Calu3 (cell line): ENCODE data around the gene SLC25A21. TPM values are rescaled to one million over a fixed set of nuclear protein-coding genes. Genes with fewer than 3 reads are reported as not detected.
A peak's percentile ranks its signal among the peaks of the same experiment; 100 is the strongest.

Source experiments
- Bru-seq: library from RNA; stranded (reverse); fragments of 400-500 nt; gene quantifications from one replicate; lab custom pipeline; 2021; lab: Mats Ljungman, UMichigan
- BruChase-seq, 2 experiments: library from RNA; stranded (reverse); fragments of 400-500 nt; gene quantifications; one replicate each; lab custom pipeline; 2021; lab: Mats Ljungman, UMichigan
- BruUV-seq: library from RNA; stranded (reverse); fragments of 400-500 nt; replicated peaks from 2 replicates; lab custom pipeline; 2021; lab: Mats Ljungman, UMichigan
- CTCF ChIA-PET: fragments of 300-600 bp; sonication (Branson Sonifier 250); formaldehyde crosslinking; loops from one replicate; lab custom pipeline; 2022; ENCODE audit warnings: antibody characterized with exemption; lab: Charles Lee
- DNase-seq: peaks from one replicate; pipeline ENCODE4 v3.0.0; 2022
- H3K27ac Mint-ChIP-seq: one replicate; pipeline ENCODE4 v1.8.0; 2022; ENCODE audit warnings: mixed read lengths; ENCODE audit not compliant: unreplicated experiment
- H3K27me3 Mint-ChIP-seq: one replicate; pipeline ENCODE4 v1.8.0; 2022; ENCODE audit warnings: mixed read lengths; ENCODE audit not compliant: unreplicated experiment
- H3K36me3 Mint-ChIP-seq: one replicate; pipeline ENCODE4 v1.8.0; 2022; ENCODE audit warnings: mild to moderate bottlenecking, moderate library complexity, mixed read lengths; ENCODE audit not compliant: insufficient read depth, unreplicated experiment
- H3K4me1 Mint-ChIP-seq: one replicate; pipeline ENCODE4 v1.8.0; 2022; ENCODE audit warnings: mild to moderate bottlenecking, low read depth, mixed read lengths; ENCODE audit not compliant: unreplicated experiment
- H3K4me3 Mint-ChIP-seq: one replicate; pipeline ENCODE4 v1.8.0; 2022; ENCODE audit warnings: mild to moderate bottlenecking, low read depth, moderate library complexity, mixed read lengths; ENCODE audit not compliant: unreplicated experiment
- H3K9me3 Mint-ChIP-seq: one replicate; pipeline ENCODE4 v1.8.0; 2022; ENCODE audit warnings: low read depth, mixed read lengths; ENCODE audit not compliant: unreplicated experiment
- CTCF ChIP-seq: fragments of 200-600 bp; IDR thresholded peaks from one replicate; pipeline ENCODE4 v1.8.0; 2022; ENCODE audit warnings: antibody characterized with exemption; ENCODE audit not compliant: unreplicated experiment
- intact Hi-C: fragments of 100-400 bp; cut with micrococcal nuclease; formaldehyde crosslinking; loops from one replicate; pipeline ENCODE4 v1.10.0; 2022; ENCODE audit not compliant: unreplicated experiment
- long read RNA-seq: library from polyadenylated mRNA; stranded (forward); transcript quantifications from one replicate; pipeline ENCODE4 v2.0.0, GENCODE V29; 2022
- total RNA-seq: library from RNA; stranded (reverse); gene quantifications from 2 replicates; pipeline ENCODE4 v1.2.3, GENCODE V29; 2022

Gene SLC25A21
- total RNA-seq (1.2 and 1.4 TPM in 2 replicates), Bru-seq, nascent RNA (percentile 39 among the genes with signal in this experiment), BruChase-seq, experiment 1, labeled RNA remaining after a 6-hour chase (percentile 37 among the genes with signal in this experiment), BruChase-seq, experiment 2, labeled RNA remaining after a 2-hour chase (percentile 41 among the genes with signal in this experiment)
- long read RNA-seq: 0 reads

GRCh38 chr14:37172024-37172869 is at the start of gene SLC25A21:
SLC25A21 (minus strand) TSS chr14:37172606.
- H3K36me3 Mint-ChIP-seq: peaks cover 11% of the 10 kb centered on the region
- no peaks in the 10 kb centered on the region for H3K27me3 Mint-ChIP-seq
- BruUV-seq: TSS peak; percentile 77
- DNase-seq: peak; percentile 84
- intact Hi-C loops: loop anchor here (2.0 to 5.0 kb wide), 2 partner anchors 27 to 60 kb away; no protein-coding TSS in a partner anchor
- peak within 1 kb of the TSS; percentile 85 for H3K4me3 Mint-ChIP-seq
- no peaks in the 10 kb centered on the region for H3K4me1 Mint-ChIP-seq
- no peaks in the 10 kb centered on the region for H3K9me3 Mint-ChIP-seq
- H3K27ac Mint-ChIP-seq: peak within 1 kb of the TSS; percentile 90
- no peak for TF ChIP-seq CTCF
- CTCF ChIA-PET: no interaction called here

GRCh38 chr14:37221073-37221472 is 48.7 kb upstream of the SLC25A21 start:
- no peak for DNase-seq
- Mint-ChIP-seq H3K4me1 (peaks cover 12% of the 10 kb centered on the region), H3K27me3 (no peaks in the 10 kb centered on the region), H3K4me3 (no peak overlapping the region), H3K36me3 (peaks cover 11% of the 10 kb centered on the region), H3K9me3 (peaks cover 10% of the 10 kb centered on the region), H3K27ac (no peak overlapping the region)
- CTCF ChIA-PET: interaction anchor here (0.5 kb wide), 1 partner anchor 22 kb away, joined by 3 read pairs; no protein-coding TSS in a partner anchor
- no peak for TF ChIP-seq CTCF
- no TSS peak for BruUV-seq
- intact Hi-C loops: no loop called here

GRCh38 chr14:37215345-37215744 is 42.9 kb upstream of the SLC25A21 start:
- intact Hi-C loops: no loop called here
- CTCF ChIA-PET: interaction anchor here (0.7 kb wide), 1 partner anchor 11 kb away, joined by 5 read pairs; no protein-coding TSS in a partner anchor
- BruUV-seq: no TSS peak
- Mint-ChIP-seq H3K36me3 (peaks cover 3% of the 10 kb centered on the region), H3K27ac (no peak overlapping the region), H3K4me1 (peaks cover 19% of the 10 kb centered on the region), H3K9me3 (peaks cover 3% of the 10 kb centered on the region), H3K4me3 (no peak overlapping the region), H3K27me3 (no peaks in the 10 kb centered on the region)
- DNase-seq: no peak
- TF ChIP-seq CTCF: no peak

- H3K36me3 Mint-ChIP-seq: peaks cover 3% of the 10 kb centered on the region
- DNase-seq: no peak
- no peaks in the 10 kb centered on the region for H3K27me3 Mint-ChIP-seq
- CTCF ChIA-PET: interaction anchor here (0.6 kb wide), 1 partner anchor 630 kb away, joined by 3 read pairs; no protein-coding TSS in a partner anchor
- H3K9me3 Mint-ChIP-seq: peaks cover 3% of the 10 kb centered on the region
- peaks cover 19% of the 10 kb centered on the region for H3K4me1 Mint-ChIP-seq
- intact Hi-C loops: no loop called here
- TF ChIP-seq CTCF: no peak
- no TSS peak for BruUV-seq
- H3K4me3 Mint-ChIP-seq: no peak overlapping the region
- no peak overlapping the region for H3K27ac Mint-ChIP-seq
These were observed 40.6 kb upstream of the SLC25A21 start for GRCh38 chr14:37213016-37213415.
